Left ventricle myocardium inferior (tissue), 1 donor: Measurements from ENCODE around the gene CDK6. TPM values are rescaled to one million over a fixed set of nuclear protein-coding genes. Genes with fewer than 3 reads are reported as not detected.

Source experiments
- DNase-seq: peaks from one replicate; pipeline ENCODE4 v3.0.0-alpha.2; 2020
- H3K27ac ChIP-seq: fragments of 200-600 bp; replicated peaks from 2 replicates; pipeline ENCODE4 v1.8.0; 2021
- H3K27me3 ChIP-seq: fragments of 200-600 bp; 2 replicates; pipeline ENCODE4 v1.8.0; 2021; ENCODE audit warnings: low read depth
- H3K36me3 ChIP-seq: fragments of 200-600 bp; 2 replicates; pipeline ENCODE4 v1.8.0; 2021
- H3K4me1 ChIP-seq: fragments of 200-600 bp; 2 replicates; pipeline ENCODE4 v1.8.0; 2021
- H3K4me3 ChIP-seq: fragments of 200-600 bp; 2 replicates; pipeline ENCODE4 v1.8.0; 2021; ENCODE audit warnings: mild to moderate bottlenecking, moderate library complexity
- H3K9me3 ChIP-seq: fragments of 200-600 bp; replicated peaks from 2 replicates; pipeline ENCODE4 v1.8.0; 2021
- CTCF ChIP-seq: fragments of 200-600 bp; IDR thresholded peaks from 2 replicates; pipeline ENCODE4 v1.8.0; 2021; ENCODE audit warnings: antibody characterized with exemption, mild to moderate bottlenecking, borderline replicate concordance
- intact Hi-C: fragments of 100-400 bp; cut with micrococcal nuclease; formaldehyde crosslinking; loops from one replicate; pipeline ENCODE4 v1.11.0; 2022
- total RNA-seq: library from RNA; stranded (reverse); fragmentation: NEBNext Ultra II Directional; extraction: Animal tissue kit (Norgen Biotek cat#: 25700); gene quantifications from one replicate; pipeline ENCODE4 v1.2.1, GENCODE V29; 2021
- donor health status: DM: no; HTN: yes; CAD: no; lungs with severe emphysema.

Gene CDK6
- total RNA-seq, 1 donor from 2014 or later: 16.5 TPM

GRCh38 chr7:92784935-92785334 is 51.4 kb downstream of the CDK6 start:
- TF ChIP-seq CTCF: no peak
- DNase-seq: no peak
- Histone ChIP-seq H3K4me1 (peaks cover 66% of the 10 kb centered on the region), H3K4me3 (no peak overlapping the region), H3K27me3 (no peaks in the 10 kb centered on the region), H3K27ac (no peak overlapping the region), H3K9me3 (peaks cover 18% of the 10 kb centered on the region), H3K36me3 (peaks cover 5% of the 10 kb centered on the region)
- intact Hi-C loops: loop anchor here (10.0 kb wide), 1 partner anchor 70 kb away; no protein-coding TSS in a partner anchor

GRCh38 chr7:92783260-92784201 is 52.8 kb downstream of the CDK6 start:
- Histone ChIP-seq H3K36me3 (peaks cover under 1% of the 10 kb centered on the region), H3K4me3 (no peak overlapping the region), H3K4me1 (peaks cover 80% of the 10 kb centered on the region), H3K9me3 (peaks cover 9% of the 10 kb centered on the region), H3K27ac (no peak overlapping the region), H3K27me3 (no peaks in the 10 kb centered on the region)
- no peak for DNase-seq
- no peak for TF ChIP-seq CTCF
- intact Hi-C loops: loop anchor here (10.0 kb wide), 1 partner anchor 69 kb away; no protein-coding TSS in a partner anchor

DNA sequence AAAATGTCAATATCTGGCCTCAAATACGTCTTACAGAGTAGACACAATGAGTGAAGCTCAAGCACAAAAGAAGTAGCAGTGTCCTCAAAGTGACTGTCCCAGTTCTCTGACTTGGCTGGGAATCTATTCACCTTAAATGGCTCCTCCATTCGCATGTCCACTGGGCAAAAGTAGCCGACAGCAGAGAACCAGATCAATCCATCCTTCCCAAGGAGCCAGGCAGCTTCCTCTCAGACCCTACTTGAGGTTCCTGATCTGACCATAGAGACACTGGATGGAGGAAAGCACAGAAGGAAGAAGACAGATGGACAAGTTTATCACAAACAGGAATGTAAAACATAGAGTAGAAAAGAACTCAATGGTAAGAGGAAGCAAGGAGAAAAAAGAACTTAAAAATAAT is 53.5 kb downstream of the CDK6 start:
- no peaks in the 10 kb centered on the region for H3K36me3 ChIP-seq
- intact Hi-C loops: loop anchor here (10.0 kb wide), 1 partner anchor 68 kb away; no protein-coding TSS in a partner anchor
- no peak for TF ChIP-seq CTCF
- peaks cover 2% of the 10 kb centered on the region for H3K9me3 ChIP-seq
- H3K4me1 ChIP-seq: peaks cover 84% of the 10 kb centered on the region
- H3K27ac ChIP-seq: peak overlapping the region; percentile 76
- no peaks in the 10 kb centered on the region for H3K27me3 ChIP-seq
- DNase-seq: no peak
- no peak overlapping the region for H3K4me3 ChIP-seq

GRCh38 chr7:92782236-92782635 is 54.1 kb downstream of the CDK6 start:
- peaks cover 84% of the 10 kb centered on the region for H3K4me1 ChIP-seq
- H3K27me3 ChIP-seq: no peaks in the 10 kb centered on the region
- no peak for TF ChIP-seq CTCF
- DNase-seq: no peak
- H3K4me3 ChIP-seq: no peak overlapping the region
- no peaks in the 10 kb centered on the region for H3K36me3 ChIP-seq
- intact Hi-C loops: loop anchor here (10.0 kb wide), 1 partner anchor 67 kb away; no protein-coding TSS in a partner anchor
- H3K27ac ChIP-seq: peak overlapping the region; percentile 76
- peaks cover 3% of the 10 kb centered on the region for H3K9me3 ChIP-seq

- intact Hi-C loops: loop anchor here (10.0 kb wide), 1 partner anchor 66 kb away; no protein-coding TSS in a partner anchor
- Histone ChIP-seq H3K9me3 (peaks cover 4% of the 10 kb centered on the region), H3K27me3 (no peaks in the 10 kb centered on the region), H3K36me3 (no peaks in the 10 kb centered on the region), H3K4me1 (peaks cover 77% of the 10 kb centered on the region), H3K27ac (peak overlapping the region; percentile 76), H3K4me3 (no peak overlapping the region)
- DNase-seq: peak; percentile 34
- no peak for TF ChIP-seq CTCF
Observed at GRCh38 chr7:92781117-92781720, 55.2 kb downstream of the CDK6 start.
